HG02885 (cell line): Measurements from ENCODE around the gene SH2D3A.
A peak's percentile ranks its signal among the peaks of the same experiment; 100 is the strongest.
"Not testable (repeated sequence)": the region's sequence is repeated elsewhere in the genome, so short reads cannot be mapped to it uniquely, and the experiment has no call there.

Source experiments
- ATAC-seq: cut with Tn5 transposase; IDR thresholded peaks from one replicate; pipeline ENCODE4 v1.9.1; 2021; ENCODE audit warnings: mild to moderate bottlenecking; ENCODE audit not compliant: unreplicated experiment, poor library complexity

Gene SH2D3A

DNA sequence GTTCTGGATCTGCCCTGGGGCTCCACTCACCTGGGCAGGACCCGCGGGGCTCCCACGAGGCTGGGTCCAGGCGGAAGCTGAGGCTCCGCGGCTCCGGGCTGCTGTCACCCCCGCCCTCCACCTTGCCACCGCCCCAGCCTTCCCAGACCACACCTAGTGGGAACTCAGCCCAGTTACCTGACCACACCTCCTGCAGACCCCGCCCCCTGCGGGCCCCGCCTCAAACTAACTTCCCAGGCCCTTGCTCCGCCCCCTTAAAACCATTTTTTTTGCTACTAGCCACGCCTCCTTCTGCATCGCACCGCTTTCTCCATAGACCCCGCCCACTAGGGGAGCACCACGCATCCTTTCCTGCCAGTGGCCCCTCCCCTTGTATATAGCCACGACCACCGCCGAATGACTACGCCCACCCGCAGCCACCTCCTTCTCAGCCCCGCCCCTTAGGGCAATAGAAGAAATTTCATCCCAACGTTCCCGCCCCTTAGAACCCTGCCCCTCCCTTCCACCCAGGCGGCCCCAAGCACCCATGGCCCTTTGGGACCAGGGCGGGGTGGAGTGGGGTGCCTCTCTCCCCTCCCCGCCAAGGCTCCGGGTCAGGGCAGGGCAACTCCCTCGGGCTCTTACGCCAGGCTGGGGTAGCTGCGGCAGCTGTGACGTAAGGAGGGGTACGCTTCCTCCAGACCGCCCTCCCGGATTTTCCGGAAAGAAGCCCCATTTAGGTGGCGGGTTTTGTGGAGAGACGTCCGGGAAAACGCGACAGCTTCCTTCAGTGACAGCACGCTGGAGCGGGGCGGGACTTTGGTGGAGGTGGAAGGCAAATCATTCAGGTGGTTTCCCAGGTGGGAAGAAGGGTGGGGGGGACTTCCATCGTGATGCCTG, at the start of gene SH2D3A:
TSS of gene SH2D3A (minus strand) at position 79 of the 879 bp plus-strand sequence. CDS start 3,687 bp downstream, outside the sequence.
- ATAC-seq: peak; percentile 80

GRCh38 chr19:6813659-6814058, 46.4 kb upstream of the SH2D3A start:
- no peak for ATAC-seq

GRCh38 chr19:6812612-6813011, 45.4 kb upstream of the SH2D3A start:
- no peak for ATAC-seq

DNA sequence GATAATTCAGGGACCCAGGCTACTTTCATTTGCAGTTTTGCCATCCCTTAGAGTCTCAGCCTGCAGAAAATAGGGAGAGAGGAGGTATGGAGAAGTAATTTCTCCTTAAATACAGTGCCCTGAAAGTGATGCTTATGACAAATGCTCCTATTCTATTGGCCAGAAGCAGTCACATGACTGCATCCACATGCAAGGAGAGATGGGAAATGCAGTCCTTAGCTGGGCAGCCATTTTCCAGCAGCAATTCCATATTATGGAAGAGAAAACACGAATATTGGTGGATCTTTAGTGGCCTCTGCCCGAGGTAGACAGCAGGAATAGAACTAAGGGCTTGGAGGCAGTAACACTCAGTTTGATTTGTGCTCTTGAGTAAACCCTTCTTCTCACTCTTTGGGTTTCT, 44.7 kb upstream of the SH2D3A start:
- ATAC-seq: no peak

DNA sequence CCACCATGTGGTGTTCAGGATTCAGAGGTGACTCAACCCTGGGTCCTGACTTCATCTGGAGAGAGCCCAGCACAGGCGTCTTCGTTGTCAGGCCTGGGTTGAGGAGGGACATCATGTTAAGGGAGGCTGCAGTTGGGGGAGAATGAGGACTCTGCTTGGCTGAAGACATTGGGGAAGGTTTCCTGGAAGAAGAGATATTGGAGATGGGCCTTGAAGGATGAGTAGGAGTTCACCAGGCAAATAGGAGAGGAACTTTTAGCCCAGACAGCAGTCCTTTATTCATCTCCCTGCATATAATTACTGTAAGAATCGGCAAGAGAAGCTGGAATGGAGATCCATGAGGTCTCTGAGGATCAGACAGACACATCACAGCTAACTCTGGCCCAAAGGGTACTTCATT, 44.1 kb upstream of the SH2D3A start:
- no peak for ATAC-seq

DNA sequence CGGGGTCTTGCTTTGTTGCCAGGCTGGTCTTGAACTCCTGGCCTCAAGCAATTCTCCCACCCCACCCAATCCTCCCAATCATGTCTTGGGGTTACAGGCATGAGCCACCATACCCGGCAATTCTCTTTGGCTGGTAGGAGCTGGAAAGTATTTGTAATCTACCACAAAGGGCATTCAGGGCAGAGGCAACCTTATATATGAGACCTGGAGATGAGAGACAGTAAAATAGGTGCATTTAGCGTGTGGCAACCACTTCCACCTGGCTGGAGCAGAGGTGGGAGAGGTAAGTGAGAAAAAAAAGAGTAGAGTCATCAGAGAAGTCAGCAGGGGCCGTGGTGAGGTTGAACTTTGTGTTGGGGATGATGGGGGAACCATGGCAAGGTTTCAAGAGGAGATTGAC, 42.0 kb upstream of the SH2D3A start:
- ATAC-seq: no peak

DNA sequence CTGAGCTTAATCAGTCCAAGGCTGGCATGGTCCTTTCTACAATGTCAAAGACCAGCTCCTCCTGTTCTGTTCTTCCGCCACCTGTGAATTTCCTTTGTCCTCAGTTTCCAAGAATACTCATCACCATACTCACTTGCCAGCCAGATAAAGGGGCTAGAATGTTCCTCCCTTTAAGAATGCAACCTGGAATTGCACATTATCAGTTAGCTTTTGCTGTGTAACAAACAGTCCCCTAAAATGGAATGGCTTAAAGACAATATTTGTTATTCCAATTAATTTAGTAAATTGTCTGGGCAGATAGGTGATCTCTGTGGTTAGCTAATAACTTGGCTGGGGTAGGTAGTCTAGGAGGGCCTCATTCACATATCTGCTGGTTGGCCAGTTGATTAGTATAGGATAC, 41.3 kb upstream of the SH2D3A start:
- ATAC-seq: no peak

DNA sequence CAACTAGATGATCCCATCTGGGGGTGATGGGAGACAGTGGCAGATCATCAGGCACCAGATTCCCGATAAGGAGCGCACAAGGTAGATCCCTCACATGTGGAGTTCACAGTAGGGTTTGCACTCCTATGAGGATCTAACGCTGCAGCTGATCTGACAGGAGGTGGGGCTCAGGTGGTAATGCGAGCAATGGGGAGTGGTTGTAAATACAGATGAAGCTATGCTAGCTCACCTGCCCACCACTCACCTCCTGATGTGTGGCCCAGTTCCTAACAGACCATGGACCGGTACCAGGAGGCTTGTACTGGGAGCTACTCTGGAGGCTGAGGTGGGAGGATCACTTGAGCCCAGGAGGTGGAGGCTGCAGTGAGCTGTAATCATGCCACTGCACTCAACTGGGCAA, 40.1 kb upstream of the SH2D3A start:
- no peak for ATAC-seq

- ATAC-seq: no peak
Observed at GRCh38 chr19:6806488-6806887, 39.3 kb upstream of the SH2D3A start.

DNA sequence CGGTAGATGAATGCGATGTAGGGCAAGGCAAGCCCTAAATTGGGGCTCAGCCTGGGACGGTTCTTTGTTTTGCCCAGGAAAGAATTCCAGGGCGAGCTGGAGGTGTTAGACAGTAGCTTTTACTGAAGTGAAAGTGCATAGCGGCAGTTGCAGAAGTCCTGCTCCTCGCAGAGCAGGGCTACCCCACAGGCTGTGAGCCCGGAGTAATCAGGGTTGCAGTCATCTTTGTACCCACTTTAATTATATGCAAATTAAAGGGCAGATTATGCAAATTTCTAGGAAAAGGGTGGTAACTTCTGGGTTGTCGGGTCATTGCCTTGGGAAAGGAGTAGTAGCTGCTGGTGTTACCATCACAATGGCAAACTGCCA, 35.8 kb upstream of the SH2D3A start:
- no peak for ATAC-seq

DNA sequence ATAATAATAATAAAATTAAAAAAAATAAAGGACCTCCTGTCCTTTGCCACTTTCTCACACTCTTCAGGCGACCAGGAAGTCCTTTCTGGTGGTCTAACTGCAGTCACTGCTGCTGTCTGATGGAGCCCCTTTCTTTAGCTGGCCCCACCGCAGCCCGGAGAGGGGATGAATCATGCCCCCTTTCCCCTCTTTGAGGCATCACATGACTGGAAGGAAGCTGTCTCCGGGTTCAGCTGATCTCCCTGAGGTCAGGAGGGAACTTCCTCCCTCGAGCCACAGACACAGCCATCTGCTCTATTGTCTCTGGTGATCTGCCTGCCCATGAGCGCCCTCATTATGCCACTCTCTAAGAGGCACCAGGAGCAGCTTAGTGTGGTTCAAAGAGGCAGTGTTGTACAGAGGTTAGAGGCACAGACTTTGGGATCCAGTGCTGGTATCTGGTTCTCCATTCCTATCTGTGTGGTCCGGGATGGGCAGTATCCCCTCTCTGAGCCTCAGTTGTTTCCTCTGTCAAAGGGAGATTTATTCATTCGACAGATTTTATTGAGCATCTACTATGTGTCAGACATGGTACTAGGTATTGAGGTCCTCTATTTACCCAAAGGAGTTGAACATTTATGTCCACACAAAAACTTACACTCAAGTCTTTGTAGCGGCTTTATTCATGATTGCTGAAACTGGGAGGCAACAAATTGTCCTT, 35.3 kb upstream of the SH2D3A start:
- ATAC-seq: no peak

GRCh38 chr19:6801485-6802086, 34.4 kb upstream of the SH2D3A start:
- ATAC-seq: peak; percentile 47

- peak; percentile 7 for ATAC-seq
Observed at GRCh38 chr19:6800991-6801484, 33.8 kb upstream of the SH2D3A start.

DNA sequence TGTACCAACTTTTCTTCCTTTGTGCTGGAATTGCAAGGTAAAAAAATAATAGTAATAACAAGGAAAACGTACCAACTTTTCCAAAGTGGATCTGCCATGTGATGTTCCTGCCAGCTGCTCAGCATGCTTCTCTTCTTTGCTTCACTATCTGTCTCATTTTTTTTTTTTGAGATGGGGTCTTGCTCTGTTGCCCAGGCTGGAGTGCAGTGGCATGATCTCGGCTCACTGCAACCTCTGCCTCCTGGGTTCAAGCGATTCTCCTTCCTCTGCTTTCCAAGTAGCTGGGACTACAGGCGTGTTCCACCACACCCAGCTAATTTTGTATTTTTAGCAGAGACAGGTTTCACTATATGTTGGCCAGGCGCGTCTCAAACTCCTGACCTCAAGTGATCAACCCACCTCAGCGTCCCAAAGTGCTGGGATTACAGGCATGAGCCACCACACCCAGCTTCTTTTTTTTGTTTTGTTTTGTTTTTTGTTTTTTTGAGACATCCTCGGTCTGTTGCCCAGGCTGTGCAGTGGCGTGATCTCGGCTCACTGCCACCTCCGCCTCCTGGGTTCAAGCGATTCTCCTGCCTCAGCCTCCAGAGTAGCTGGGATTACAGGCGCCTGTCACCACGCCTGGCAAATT, 33.0 kb upstream of the SH2D3A start:
- not testable (repeated sequence) for ATAC-seq

DNA sequence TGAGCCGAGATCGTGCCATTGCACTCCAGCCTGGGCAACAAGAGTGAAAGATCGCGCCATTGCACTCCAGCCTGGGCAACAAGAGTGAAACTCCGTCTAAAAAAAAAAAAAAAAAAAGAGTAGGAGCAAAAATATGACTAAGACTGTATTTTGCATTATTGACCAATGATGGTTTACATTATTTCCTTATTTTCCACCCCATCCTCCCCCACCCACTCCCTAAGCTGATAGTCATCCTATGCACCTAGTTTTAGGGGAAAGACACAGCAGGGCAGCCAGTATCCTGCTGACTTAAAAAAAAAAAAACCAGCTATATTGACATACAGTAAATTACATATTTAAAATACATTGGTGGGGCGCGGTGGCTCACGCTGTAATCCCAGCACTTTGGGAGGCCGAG, 30.4 kb upstream of the SH2D3A start:
- ATAC-seq: no peak

- ATAC-seq: no peak
Observed at GRCh38 chr19:6796278-6796677, 29.0 kb upstream of the SH2D3A start.

DNA sequence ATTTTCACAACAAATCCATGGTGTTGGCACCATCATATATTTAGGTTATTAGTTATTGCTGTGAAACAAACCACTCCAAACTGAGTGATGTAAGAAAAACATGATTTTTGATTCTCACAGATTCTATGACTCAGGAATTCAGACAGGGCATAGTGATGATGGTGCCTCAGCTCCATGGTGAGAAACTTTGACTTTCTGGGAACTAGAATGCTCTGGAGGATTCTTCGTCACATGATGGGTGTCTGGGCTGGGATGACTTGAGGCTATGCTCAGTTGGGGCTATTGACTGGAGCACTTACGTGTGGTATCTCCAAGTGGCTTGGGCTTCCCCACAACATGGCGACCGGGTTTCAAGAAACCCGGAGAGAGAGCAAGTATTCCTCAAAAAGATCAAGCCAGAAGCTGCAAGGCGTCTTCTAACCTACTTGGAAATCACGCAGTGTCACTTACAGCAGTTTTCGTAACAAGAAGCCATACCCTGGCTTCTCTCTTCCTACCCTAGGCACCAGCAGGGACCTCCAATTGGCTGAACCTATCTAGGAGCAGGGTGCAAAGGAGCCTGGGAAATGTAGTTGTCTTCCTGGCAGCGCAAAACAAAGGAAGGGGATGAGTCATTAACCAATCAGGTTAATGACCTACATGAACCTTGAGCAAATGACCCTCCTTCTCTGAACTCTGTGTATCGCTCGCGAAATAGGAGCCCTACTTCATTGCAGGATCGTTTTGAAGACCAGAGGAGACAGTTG, 27.6 kb upstream of the SH2D3A start:
- no peak for ATAC-seq

DNA sequence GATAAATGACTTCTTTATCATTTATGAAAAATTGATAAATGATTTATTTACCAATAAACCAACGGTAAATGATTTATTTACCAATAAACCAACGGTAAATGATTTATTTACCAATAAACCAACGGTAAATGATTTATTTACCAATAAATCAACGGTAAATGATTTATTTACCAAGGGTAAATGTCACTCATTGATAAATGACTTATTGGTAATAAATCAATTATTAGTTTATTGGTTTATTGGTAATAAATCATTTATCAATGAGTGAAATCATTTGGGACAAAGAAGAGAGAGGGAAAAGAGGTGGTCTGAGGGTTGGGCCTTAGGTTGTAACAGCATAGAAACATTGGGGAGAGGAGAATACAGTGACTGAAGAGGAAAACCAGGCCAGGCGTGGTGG, 26.7 kb upstream of the SH2D3A start:
- no peak for ATAC-seq

- ATAC-seq: no peak
Observed at GRCh38 chr19:6793411-6793810, 26.2 kb upstream of the SH2D3A start.

GRCh38 chr19:6791237-6791636, 24.0 kb upstream of the SH2D3A start:
- ATAC-seq: no peak
